ENCODE data around the gene CYTH3. TPM values are rescaled to one million over a fixed set of nuclear protein-coding genes. Genes with fewer than 3 reads are reported as not detected.

CYTH3 gene
- total and polyA plus RNA-seq, 2 donors (not counting 3 experiments of a cell fraction or from before 2014, with no cell fraction given) = 8.6 to 11.2 TPM

- H3K9me3 ChIP-seq (replicated peaks; ENCODE audit: control insufficient read depth, insufficient read depth, low read length) = no peaks in the 10 kb centered on the region
- H4K20me1 ChIP-seq (replicated peaks; ENCODE audit: control insufficient read depth, extremely low read depth, insufficient read depth, low read length) = no peaks in the 10 kb centered on the region
- dilution Hi-C loops (cut with MboI; ENCODE audit: extremely low pct_ligation_motif_present, low sequenced_read_pairs) = no loop called here
- CTCF ChIA-PET = no interaction called here
- H3K27ac ChIP-seq (ENCODE audit: insufficient read depth, low read depth, low read length) = no peak overlapping the region
- DNase-seq (ENCODE audit: low read depth, low spot score) = no peak
- H2AFZ ChIP-seq (ENCODE audit: low read depth, low read length) = no peak overlapping the region
- H3K9ac ChIP-seq (replicated peaks; ENCODE audit: extremely low read depth, insufficient read depth, low read length) = no peak overlapping the region
- TF ChIP-seq GATA2 (IDR thresholded peaks at IDR 0.05; ENCODE audit: insufficient read depth, insufficient read length, low read depth, low read length) = no peak
- no peak for TF ChIP-seq POLR2AphosphoS5 (IDR thresholded peaks at IDR 0.05; ENCODE audit: insufficient read depth, low read depth, low read length)
- no peak for TF ChIP-seq JUN (IDR thresholded peaks at IDR 0.05; ENCODE audit: borderline replicate concordance, insufficient read depth, insufficient read length, low read depth)
- no peak for TF ChIP-seq FOS (IDR thresholded peaks at IDR 0.05; ENCODE audit: borderline replicate concordance, insufficient read depth, low read length)
- no peak for TF ChIP-seq CTCF (IDR thresholded peaks at IDR 0.05; ENCODE audit: extremely low read depth in 1 of 2, insufficient read depth in 1 of 2, low read depth in 1 of 2, low read length in 2 of 2)
- no peak for TF ChIP-seq MAX (IDR thresholded peaks at IDR 0.05; ENCODE audit: insufficient read depth, insufficient read length)
- no peak for TF ChIP-seq MYC (IDR thresholded peaks at IDR 0.05; ENCODE audit: low read depth, low read length)
- no peak for TF ChIP-seq POLR2A (IDR thresholded peaks at IDR 0.05; ENCODE audit: low read depth, low read length)
- no peak for TF ChIP-seq EZH2 (IDR thresholded peaks at IDR 0.05; ENCODE audit: borderline replicate concordance, low read depth, low read length, severe bottlenecking)
- no peak for FAIRE-seq
- POLR2A ChIA-PET = no interaction called here
- peaks cover 0 to 4% of the 10 kb centered on the region in 2 experiments for H3K36me3 ChIP-seq (ENCODE audit: control insufficient read depth in 2 of 2, extremely low read depth in 1 of 2, insufficient read depth in 2 of 2, low read length in 2 of 2)
- no peaks in the 10 kb centered on the region for H3K79me2 ChIP-seq (ENCODE audit: control insufficient read depth, insufficient read depth, low read length)
- no peak overlapping the region for H3K4me2 ChIP-seq (ENCODE audit: insufficient read depth, low read length)
- no peaks in the 10 kb centered on the region for H3K27me3 ChIP-seq (ENCODE audit: control insufficient read depth in 2 of 2, insufficient read depth in 2 of 2, low read length in 2 of 2)
- H3K4me3 ChIP-seq (replicated peaks in 1 of 3; ENCODE audit: insufficient read depth in 1 of 3, low read depth in 1 of 3, low read length in 3 of 3) = no peak overlapping the region
- intact Hi-C loops (cut with micrococcal nuclease) = no loop called here
- no peaks in the 10 kb centered on the region for H3K4me1 ChIP-seq (ENCODE audit: control insufficient read depth, extremely low read depth, insufficient read depth, low read length)
- BruUV-seq (replicated peaks) = no TSS peak
- no peaks in the 10 kb centered on the region for H3K9me1 ChIP-seq (replicated peaks; ENCODE audit: control insufficient read depth, extremely low read depth, insufficient read depth, low read length)
These were observed 107.9 kb downstream of the CYTH3 start for GRCh38 chr7:6164491-6164890.

All from endothelial cell of umbilical vein (primary cell).